HL-60 (cell line): ENCODE measurements around the gene LETM1.
A peak's percentile ranks its signal among the peaks of the same experiment; 100 is the strongest.

Source experiments
- DNase-seq, 2 experiments: peaks; one replicate each; pipeline ENCODE4 v3.0.0-alpha.2; 2010 to 2020; ENCODE audit warnings: low read depth in 1 of 2, low spot score in 1 of 2
- H3K27ac ChIP-seq: fragments of 250-450 bp; sonication (Bioruptor Pico); replicated peaks from 2 replicates; pipeline ENCODE4 v1.5.1; 2020; ENCODE audit warnings: mild to moderate bottlenecking, moderate library complexity
- H3K27me3 ChIP-seq: fragments of 250-450 bp; sonication (Bioruptor Pico); 2 replicates; pipeline ENCODE4 v1.5.1; 2021; ENCODE audit warnings: mild to moderate bottlenecking, moderate library complexity; ENCODE audit not compliant: insufficient read depth, poor library complexity, severe bottlenecking
- H3K4me3 ChIP-seq: replicated peaks from 2 replicates; pipeline ENCODE4 v1.5.1; 2011; ENCODE audit warnings: mild to moderate bottlenecking, control low read depth, low read length; ENCODE audit not compliant: insufficient read depth
- CTCF ChIP-seq: IDR thresholded peaks from one replicate; pipeline ENCODE4 v1.5.1; 2011; ENCODE audit warnings: low read length, control low read depth, inconsistent platforms; ENCODE audit not compliant: insufficient read depth
- GABPA ChIP-seq: IDR thresholded peaks from 2 replicates; pipeline ENCODE4 v1.6.1; 2012; ENCODE audit warnings: low read depth
- POLR2AphosphoS5 ChIP-seq: IDR thresholded peaks from 2 replicates; pipeline ENCODE4 v1.6.1; 2012; ENCODE audit warnings: low read depth
- SPI1 ChIP-seq: IDR thresholded peaks from 2 replicates; pipeline ENCODE4 v1.6.1; 2012; ENCODE audit warnings: low read depth, mild to moderate bottlenecking, borderline replicate concordance
- TF ChIP-seq, protein P1 (sequence below): IDR thresholded peaks from 2 replicates; pipeline ENCODE4 v1.6.1; 2012; ENCODE audit warnings: low read depth; ENCODE audit not compliant: insufficient replicate concordance

Gene LETM1

GRCh38 chr4:1830642-1831228, 25.2 kb downstream of the LETM1 start:
- peak; percentile 71; the same call in 1 of the 2 replicates for TF ChIP-seq SPI1
- TF ChIP-seq, protein P1, sequence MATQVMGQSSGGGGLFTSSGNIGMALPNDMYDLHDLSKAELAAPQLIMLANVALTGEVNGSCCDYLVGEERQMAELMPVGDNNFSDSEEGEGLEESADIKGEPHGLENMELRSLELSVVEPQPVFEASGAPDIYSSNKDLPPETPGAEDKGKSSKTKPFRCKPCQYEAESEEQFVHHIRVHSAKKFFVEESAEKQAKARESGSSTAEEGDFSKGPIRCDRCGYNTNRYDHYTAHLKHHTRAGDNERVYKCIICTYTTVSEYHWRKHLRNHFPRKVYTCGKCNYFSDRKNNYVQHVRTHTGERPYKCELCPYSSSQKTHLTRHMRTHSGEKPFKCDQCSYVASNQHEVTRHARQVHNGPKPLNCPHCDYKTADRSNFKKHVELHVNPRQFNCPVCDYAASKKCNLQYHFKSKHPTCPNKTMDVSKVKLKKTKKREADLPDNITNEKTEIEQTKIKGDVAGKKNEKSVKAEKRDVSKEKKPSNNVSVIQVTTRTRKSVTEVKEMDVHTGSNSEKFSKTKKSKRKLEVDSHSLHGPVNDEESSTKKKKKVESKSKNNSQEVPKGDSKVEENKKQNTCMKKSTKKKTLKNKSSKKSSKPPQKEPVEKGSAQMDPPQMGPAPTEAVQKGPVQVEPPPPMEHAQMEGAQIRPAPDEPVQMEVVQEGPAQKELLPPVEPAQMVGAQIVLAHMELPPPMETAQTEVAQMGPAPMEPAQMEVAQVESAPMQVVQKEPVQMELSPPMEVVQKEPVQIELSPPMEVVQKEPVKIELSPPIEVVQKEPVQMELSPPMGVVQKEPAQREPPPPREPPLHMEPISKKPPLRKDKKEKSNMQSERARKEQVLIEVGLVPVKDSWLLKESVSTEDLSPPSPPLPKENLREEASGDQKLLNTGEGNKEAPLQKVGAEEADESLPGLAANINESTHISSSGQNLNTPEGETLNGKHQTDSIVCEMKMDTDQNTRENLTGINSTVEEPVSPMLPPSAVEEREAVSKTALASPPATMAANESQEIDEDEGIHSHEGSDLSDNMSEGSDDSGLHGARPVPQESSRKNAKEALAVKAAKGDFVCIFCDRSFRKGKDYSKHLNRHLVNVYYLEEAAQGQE = no peak
- H3K4me3 ChIP-seq = no peak overlapping the region
- no peaks in the 10 kb centered on the region for H3K27me3 ChIP-seq
- no peak overlapping the region for H3K27ac ChIP-seq
- peak in 1 of 2 experiments; percentile 45 for DNase-seq

DNA sequence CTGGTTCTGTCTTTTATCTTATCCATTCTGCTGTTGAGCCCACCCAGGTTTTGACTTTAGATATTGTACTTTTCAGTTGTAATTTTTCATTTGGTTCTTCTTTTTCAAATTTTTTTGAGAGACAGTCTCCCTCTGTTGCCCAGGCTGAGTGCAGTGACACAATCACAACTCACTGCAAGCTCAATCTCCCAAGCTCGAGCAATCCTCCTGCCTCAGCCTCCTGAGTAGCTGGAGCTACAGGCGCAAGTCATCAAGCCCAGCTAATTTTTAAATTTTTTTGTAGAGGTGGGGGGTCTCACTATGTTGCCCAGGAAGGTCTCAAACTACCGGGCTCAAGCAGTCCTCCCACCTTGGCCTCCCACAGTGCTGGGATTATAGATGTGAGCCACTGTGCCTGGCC, 25.7 kb downstream of the LETM1 start:
- Histone ChIP-seq H3K4me3 (no peak overlapping the region), H3K27me3 (no peaks in the 10 kb centered on the region), H3K27ac (no peak overlapping the region)
- no peak for DNase-seq
- TF ChIP-seq GABPA = no peak
- no peak for TF ChIP-seq POLR2AphosphoS5
- TF ChIP-seq, protein P1 = no peak
- TF ChIP-seq CTCF = no peak
- TF ChIP-seq SPI1 = no peak

DNA sequence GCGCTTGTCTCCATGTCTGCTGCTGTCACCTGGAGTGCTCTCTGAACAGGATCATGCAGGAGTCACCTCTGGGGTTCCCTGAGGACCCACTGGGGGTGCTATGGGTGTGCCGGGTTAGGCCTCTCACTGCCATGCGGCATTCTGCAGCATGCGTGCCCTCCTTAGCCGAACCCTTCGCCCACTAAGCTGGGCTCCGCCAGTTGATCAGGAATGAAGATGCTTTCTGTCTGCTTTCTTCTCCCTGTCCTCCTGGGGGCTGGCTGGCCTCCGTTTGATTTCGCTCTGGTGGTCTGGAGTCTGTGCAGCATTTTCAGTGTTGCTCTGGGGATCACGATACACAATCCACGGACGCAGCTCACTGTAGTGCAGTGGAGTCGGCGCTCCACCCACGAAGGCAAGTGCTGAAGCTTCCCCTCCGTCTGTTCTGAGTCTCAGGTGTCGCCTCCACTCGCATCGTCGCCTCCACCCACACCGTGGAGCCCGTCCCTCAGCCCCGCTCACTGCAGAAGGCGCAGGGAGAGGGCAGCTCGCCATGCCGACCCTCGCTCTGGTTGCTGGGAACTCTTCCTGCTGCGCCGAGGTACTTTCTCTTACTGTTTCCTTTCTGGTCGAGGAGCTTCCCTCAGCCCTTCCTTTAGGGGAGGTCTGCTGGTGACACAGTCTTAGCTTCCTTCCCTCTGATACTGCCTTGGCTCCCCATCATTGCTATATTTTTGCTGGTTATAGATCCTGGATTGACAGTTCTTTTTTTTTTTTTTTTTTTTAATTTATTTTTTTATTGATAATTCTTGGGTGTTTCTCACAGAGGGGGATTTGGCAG, 29.2 kb downstream of the LETM1 start:
- H3K27ac ChIP-seq = no peak overlapping the region
- DNase-seq = no peak
- H3K4me3 ChIP-seq = no peak overlapping the region
- H3K27me3 ChIP-seq = no peaks in the 10 kb centered on the region
- TF ChIP-seq CTCF (no peak), GABPA (no peak), POLR2AphosphoS5 (no peak)

DNA sequence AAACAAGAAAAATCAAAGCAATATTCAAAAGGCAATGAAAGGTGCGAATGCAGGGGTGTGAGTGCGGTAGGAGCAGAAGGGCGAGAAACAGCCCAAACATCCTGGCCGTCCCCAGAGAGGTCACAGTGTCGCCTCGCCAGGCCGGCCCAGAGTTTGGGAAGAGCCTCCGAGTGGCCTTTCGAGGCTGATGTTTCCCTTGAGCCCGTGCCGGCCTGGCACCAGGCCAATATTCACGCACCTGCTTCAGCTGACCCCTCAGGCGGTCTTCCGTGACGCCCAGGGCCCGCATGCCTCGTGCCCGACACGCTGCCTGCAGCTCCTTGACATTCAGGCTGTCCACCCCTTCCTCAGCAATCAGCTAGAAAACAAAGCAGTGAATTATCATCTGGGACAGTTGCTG, 30.6 kb downstream of the LETM1 start:
- Histone ChIP-seq H3K27ac (no peak overlapping the region), H3K4me3 (no peak overlapping the region), H3K27me3 (no peaks in the 10 kb centered on the region)
- no peak for DNase-seq
- no peak for TF ChIP-seq GABPA
- no peak for TF ChIP-seq SPI1
- no peak for TF ChIP-seq POLR2AphosphoS5
- TF ChIP-seq CTCF = no peak
- TF ChIP-seq, protein P1 = no peak
